GM15510 (cell line): ENCODE data around the gene ILF2.

Experiments used
- POLR2A ChIP-seq: IDR thresholded peaks from 3 replicates; pipeline ENCODE4 v1.6.1; 2011; ENCODE audit warnings: borderline replicate concordance; ENCODE audit not compliant: insufficient read length; ENCODE audit errors: extremely low read depth

ILF2 gene

DNA sequence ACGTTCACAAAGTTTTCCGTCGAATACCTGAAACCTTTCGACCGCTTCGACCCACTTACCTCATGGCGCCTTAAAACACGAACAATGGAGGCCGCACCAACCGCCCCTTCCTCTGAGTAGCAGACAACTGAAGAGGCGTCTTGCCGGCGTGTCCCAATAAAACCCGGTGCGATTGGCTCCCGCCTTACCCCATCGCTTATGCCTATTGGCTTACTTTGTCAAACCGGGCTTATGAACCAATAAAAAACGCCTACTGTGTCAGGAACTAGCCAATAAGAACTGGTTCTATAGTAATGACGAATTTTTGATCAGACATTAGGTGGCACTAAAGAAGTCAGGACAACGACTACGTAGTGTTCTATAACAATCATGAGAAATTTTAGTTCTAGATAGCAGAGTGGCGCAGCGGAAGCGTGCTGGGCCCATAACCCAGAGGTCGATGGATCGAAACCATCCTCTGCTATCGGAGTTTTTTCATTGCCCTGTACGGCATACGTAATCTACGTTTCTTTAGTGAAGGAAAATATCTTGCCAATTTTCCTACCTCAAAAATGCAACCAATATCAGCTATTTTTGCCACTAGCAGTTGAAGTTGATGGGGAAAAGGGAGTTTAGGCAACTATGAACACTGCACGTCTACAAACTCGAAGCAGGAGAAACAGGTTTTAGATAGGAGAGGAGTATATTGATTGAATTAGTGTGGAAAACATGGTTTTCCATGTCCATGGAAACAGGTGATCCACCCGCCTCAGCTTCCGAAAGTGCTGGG lies at the start of gene ILF2:
Gene ILF2 (minus strand): TSS at position 135 of the 769 bp plus-strand sequence. CDS start 71 bp downstream, at position 64.
- TF ChIP-seq POLR2A = peak; percentile 76

DNA sequence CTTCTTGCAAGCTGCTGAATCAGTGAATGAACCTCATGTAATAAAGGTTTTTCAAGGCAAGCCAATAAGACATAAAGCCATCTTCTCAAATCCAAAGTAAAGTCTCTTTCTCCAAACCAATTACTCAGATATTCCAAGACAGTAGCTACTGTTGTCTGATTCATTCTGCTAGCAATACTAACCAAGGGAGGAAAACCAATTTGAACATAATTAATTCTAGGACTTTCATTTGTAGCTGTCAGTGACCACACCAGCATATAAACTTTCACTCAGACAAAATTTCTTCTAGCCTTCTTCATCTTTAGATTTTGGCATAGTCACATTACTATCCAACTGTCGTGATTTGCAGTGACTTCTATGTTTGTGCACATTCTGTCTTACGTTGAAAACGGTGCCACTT lies 46.5 kb upstream of the ILF2 start:
- no peak for TF ChIP-seq POLR2A

DNA sequence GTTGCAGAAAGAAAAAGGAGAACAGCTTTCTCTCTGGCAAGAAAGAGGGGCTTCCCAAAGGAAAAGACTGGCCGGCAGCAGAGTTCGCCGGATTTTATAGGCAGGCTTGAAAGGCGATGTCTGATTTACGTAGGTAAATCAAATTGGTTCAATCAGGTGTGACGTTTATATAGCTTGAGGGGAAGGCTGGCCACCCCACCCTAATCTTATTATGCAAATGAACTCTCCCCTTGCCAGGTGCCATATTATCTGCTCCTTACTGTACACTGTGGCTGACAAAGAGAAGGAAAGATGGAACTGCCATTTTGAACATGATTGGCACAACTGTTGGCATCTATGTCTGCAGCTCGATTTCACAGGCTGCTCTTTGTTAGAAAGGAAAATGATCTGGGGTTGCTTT lies 40.2 kb upstream of the ILF2 start:
- no peak for TF ChIP-seq POLR2A

DNA sequence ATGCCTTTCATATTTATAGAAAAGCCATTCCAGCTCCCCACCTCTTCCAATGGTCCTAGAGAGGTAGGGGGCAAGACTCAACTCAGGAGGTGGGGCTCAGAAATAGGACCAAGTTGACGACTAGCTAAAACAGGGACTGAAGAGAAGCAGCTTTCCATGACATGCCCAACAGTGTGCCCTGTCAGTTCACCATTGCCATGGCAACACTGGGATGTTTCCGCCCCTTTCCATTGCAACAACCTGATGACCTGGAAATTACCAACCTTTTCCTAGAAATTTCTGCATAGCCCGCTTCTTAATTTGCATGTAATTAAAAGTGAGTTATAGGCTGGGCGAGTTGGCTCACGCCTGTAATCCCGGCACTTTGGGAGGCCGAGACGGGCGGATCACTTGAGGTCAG lies 34.7 kb upstream of the ILF2 start:
- no peak for TF ChIP-seq POLR2A

DNA sequence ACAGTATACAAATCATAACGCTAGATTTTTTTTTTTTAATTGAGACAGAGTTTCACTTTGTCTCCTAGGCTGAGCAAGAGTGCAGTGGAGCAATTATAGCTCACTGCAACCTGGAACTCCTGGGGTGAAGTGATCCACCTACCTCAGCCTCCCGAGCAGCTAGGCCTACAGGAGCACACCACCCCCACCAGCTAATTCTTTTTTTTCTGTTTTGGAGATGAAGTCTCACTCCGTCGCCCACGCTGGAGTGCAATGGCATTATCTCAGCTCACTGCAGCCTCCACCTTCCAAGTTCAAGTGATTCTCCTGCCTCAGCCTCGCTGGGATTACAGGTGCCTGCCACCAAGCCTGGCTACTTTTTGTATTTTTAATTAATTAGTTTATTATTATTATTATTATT lies 29.0 kb upstream of the ILF2 start:
- no peak for TF ChIP-seq POLR2A

DNA sequence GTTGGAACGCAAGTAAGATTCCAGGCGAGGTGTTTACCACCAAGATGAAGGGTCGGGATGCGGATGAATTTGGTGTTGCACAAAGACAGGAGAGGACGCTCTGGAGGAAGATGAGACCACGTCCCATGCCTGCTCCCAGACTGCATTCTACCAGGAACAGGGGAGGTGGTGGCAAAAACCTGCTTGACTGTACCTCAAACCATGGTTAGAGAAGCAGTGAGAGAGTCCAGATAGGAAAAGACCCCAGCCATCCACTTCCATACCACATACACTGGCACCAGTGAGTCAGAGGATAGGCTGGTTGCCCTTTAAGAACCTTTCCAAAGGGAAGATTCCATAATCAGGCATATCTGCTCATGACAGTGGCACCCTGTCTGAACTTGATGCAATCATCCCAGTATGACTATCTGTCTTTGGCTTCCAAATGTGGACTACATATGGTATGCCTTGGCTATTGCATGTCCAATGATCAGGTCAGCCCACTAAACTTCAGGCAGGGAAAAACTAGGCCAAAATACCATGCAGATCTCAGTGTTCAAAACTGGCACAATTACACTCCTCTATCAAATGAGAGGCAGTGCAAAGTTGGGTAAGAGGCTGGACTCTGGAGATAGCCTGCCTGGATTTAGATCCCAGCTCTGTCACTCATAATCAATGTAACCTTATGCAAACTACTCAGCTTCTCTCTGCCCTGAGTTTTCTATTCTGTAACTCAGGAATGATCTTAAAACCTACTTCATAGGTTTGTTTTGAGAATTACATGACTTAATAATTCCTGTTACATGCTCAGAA lies 28.3 kb upstream of the ILF2 start:
- TF ChIP-seq POLR2A = no peak

DNA sequence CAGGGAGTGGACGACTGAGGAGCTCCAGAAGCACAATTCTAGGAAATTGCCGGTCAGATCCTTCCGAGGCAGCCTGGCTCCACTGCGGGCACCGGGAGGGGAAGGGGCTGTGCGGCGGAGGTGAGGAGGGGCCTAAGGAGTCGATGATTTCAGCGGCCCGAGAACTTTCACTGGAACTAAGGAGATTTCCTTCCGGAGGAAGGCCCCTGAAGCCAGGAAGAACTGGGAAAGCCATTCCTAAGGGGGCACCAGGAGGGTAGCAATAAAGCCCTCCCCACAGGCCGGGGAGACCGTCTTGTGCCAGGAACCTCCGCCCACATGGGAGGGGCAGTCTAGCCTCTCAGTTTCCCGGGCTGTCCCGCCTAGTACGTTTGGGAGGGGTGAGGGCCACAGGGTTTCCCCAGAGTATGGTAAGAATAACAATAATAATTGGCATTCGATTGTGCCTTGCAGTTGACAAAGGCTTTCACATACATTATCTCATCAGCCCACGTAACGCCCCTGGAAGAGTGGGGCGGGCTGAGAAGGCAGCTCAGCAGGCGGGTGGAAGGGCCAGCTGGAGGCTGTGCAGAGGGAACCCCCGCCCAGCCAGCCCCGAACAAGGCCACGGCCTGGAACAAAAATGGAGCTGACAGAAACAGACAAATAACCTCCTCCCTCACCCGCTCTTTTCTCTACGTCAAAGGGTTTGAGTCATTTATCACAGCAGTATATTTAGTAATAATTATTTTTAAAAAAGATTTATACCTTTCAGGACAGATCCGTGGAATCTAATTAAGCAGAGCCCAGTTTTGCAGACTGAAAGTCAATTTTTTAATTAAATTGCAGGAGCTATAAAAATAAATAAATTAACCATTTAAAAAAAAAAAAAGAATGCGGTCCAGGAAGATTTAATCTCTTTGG lies 27.5 kb upstream of the ILF2 start:
- TF ChIP-seq POLR2A = no peak

DNA sequence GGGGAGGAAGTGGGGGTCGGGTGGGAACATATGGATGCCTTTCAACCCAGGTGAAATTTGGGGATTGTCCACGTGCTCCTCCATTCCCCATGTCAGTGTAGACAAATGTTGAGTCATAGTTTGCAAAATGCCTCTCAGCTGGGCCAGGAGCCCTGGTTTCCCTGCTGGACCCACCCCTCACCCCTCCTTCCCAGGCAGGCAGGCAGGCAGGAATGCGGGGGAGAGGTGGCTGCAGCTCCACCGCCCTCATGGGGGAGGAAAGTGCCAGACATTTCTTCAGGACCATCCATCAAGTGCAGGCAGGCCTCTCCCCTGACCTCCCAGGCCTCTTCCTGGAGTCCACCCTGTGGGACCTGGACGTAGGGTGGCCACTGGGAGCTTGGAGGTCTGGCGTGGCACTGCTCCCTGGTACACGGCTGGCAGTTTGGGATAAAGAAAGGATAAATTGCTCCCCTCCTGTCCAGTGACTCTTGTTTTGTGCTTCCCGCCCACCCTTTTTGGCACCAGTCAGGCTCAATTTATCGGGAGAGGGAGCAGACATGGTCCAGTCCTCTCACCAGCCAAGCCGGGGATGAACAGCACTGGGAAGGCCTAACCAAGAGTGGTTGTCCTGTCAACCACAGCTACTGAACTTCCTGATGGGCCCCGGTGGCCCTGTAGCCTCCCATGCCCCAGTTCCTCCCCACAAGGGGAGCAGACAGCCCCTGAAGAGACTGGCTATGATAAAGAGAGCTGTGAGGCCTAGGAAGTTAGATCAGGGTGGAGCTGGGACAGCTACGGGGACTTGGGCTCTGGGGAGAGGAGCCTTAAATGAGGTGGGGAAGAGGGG lies 26.6 kb upstream of the ILF2 start:
- TF ChIP-seq POLR2A = no peak

DNA sequence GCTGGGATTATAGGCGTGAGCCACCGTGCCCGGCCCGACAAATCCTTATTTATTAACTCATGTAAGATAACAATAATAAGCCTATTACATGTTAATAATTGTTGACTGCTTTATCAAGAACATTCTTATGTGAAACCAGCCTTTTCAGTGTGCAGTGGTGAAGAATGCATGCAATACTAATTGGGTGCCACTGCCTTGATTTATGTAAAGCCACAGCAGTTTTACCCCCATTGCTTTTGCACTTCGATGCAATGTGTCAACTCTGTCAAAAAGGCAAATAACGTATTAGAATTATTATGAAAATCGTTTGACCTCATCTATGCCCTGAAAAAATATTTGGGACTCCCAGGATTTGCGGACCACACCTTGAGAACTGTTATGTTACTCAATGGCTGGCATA lies 25.9 kb upstream of the ILF2 start:
- no peak for TF ChIP-seq POLR2A

DNA sequence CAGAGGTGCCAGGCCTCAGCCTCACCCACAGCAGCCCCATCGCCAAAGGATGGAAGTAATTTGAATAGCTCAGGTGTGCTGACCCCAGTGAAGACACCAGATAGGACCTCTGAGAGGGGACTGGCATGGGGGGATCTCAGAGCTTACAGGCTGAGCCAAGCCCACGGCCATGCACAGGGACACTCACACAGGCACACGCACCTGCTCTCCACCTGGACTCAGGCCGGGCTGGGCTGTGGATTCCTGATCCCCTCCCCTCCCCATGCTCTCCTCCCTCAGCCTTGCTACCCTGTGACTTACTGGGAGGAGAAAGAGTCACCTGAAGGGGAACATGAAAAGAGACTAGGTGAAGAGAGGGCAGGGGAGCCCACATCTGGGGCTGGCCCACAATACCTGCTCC lies 22.7 kb upstream of the ILF2 start:
- TF ChIP-seq POLR2A = no peak

DNA sequence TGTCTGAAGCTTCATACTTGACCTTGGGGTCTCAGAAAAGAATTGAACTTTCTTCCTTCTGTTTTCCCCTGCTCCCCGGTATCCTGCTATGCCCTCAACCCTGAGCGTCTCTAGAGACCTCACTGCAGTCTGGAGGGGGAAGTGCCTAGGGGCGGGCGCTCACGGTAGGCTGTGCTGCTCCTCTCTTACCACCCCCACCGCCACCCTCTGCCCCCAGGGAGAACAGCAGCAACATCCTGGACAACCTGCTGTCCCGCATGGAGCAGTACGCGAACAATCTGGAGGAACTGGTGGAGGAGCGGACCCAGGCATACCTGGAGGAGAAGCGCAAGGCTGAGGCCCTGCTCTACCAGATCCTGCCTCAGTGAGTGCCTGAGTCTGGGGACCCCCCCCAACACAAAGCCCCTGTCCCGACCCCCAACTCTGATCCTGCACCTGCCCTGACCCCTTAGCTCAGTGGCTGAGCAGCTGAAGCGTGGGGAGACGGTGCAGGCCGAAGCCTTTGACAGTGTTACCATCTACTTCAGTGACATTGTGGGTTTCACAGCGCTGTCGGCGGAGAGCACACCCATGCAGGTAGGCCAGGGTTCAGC lies 18.0 kb upstream of the ILF2 start:
- no peak for TF ChIP-seq POLR2A

DNA sequence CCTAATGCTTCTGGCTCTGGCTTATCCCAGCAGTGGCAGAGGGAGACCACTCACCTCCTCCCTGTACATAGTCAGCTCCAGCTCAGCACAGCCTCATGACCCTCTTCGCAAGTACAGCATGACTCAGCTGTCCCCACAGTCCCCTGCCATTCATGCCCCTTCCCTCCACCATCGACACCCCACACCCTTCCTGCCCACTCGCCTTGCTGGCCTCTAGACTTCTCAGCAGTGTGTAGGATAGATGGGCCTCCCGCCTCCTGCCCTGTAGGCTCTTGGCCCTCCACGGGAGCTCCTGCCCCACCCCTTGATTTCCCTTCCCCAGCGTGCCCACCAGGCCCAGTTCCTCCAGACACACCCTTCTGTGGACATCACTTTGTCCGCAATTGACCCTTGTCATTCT lies 17.5 kb upstream of the ILF2 start:
- no peak for TF ChIP-seq POLR2A

DNA sequence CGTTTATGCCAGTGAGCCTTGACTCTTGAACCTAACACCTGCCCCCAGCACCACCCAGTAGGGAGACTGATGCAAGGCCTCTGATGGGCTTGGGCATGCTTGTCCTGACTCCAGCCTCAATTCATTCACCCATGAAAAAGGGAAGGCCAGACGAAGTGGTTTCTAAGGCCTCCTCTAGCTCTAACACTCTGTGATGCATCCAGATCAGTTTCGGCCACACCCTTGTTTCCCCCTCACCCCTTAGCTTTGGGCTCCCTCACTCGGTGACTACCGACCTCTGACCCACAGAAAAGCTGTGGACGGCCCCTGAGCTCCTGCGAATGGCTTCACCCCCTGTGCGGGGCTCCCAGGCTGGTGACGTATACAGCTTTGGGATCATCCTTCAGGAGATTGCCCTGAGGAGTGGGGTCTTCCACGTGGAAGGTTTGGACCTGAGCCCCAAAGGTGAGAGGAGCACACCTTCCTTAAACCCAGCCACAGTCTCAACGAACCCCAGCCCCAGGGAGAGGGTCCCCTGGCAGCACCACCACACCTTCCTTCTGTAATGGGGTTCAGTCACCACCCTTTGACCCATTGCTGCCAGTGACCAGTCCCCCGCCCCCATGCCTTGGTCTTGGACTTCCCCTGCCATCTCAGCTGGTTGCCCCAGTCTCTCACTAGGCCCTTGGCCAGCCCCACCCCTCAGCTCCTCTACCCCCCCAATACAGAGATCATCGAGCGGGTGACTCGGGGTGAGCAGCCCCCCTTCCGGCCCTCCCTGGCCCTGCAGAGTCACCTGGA lies 16.7 kb upstream of the ILF2 start:
- no peak for TF ChIP-seq POLR2A
